GM23338 (cell line): ENCODE results near the gene RTL1. TPM values are rescaled to one million over a fixed set of nuclear protein-coding genes. Genes with fewer than 3 reads are reported as not detected.

Experiments used
- ATAC-seq: fragments of 200-7000 bp; cut with Tn5 transposase; 3 replicates; pipeline ENCODE4 v1.9.1; 2020
- DNase-seq: peaks from one replicate; pipeline ENCODE4 v3.0.0-alpha.2; 2015; ENCODE audit warnings: low spot score
- H2AFZ ChIP-seq: fragments of 200-600 bp; sonication (generic); 2 replicates; pipeline ENCODE4 v1.8.0; 2016; ENCODE audit warnings: antibody characterized with exemption, mild to moderate bottlenecking, moderate library complexity
- H3F3A ChIP-seq: fragments of 200-600 bp; sonication (generic); replicated peaks from 2 replicates; pipeline ENCODE4 v1.8.0; 2017; ENCODE audit warnings: antibody characterized with exemption, mixed run types, low read depth
- H3K27ac ChIP-seq: fragments of 200-600 bp; sonication (generic); 2 replicates; pipeline ENCODE4 v1.6.1; 2016; ENCODE audit warnings: low read depth
- H3K27me3 ChIP-seq: fragments of 200-600 bp; sonication (generic); 2 replicates; pipeline ENCODE4 v1.8.0; 2016; ENCODE audit warnings: mild to moderate bottlenecking, mixed run types, moderate library complexity; ENCODE audit not compliant: insufficient read depth
- H3K36me3 ChIP-seq: fragments of 200-600 bp; sonication (generic); 2 replicates; pipeline ENCODE4 v1.8.0; 2016; ENCODE audit warnings: mild to moderate bottlenecking; ENCODE audit not compliant: insufficient read depth
- H3K4me1 ChIP-seq: fragments of 200-600 bp; sonication (generic); 2 replicates; pipeline ENCODE4 v1.8.0; 2016; ENCODE audit warnings: mild to moderate bottlenecking, moderate library complexity; ENCODE audit not compliant: insufficient read depth
- H3K4me2 ChIP-seq: fragments of 200-600 bp; sonication (generic); 2 replicates; pipeline ENCODE4 v1.7.1; 2017; ENCODE audit warnings: mixed run types
- H3K4me3 ChIP-seq: fragments of 200-600 bp; sonication (generic); 2 replicates; pipeline ENCODE4 v1.6.1; 2016; ENCODE audit warnings: mixed run types
- H3K79me2 ChIP-seq: fragments of 200-600 bp; sonication (generic); replicated peaks from 2 replicates; pipeline ENCODE4 v1.8.0; 2017; ENCODE audit warnings: mild to moderate bottlenecking; ENCODE audit not compliant: insufficient read depth
- H3K9me2 ChIP-seq: fragments of 200-600 bp; sonication (generic); 2 replicates; pipeline ENCODE4 v1.8.0; 2017; ENCODE audit not compliant: insufficient read depth
- H4K20me1 ChIP-seq: fragments of 200-600 bp; sonication (generic); replicated peaks from 2 replicates; pipeline ENCODE4 v1.8.0; 2017; ENCODE audit warnings: mild to moderate bottlenecking; ENCODE audit not compliant: insufficient read depth
- H3K27ac Mint-ChIP-seq: 2 replicates; pipeline ENCODE4 v1.8.0; 2020; ENCODE audit warnings: inconsistent platforms, mild to moderate bottlenecking, moderate library complexity, mixed read lengths
- H3K27me3 Mint-ChIP-seq: 3 replicates; pipeline ENCODE4 v1.8.0; 2022; ENCODE audit warnings: low read depth, mild to moderate bottlenecking, moderate library complexity, mixed read lengths, inconsistent platforms; ENCODE audit not compliant: insufficient read depth, poor library complexity
- H3K36me3 Mint-ChIP-seq: 3 replicates; pipeline ENCODE4 v1.8.0; 2021; ENCODE audit warnings: low read depth, mild to moderate bottlenecking, inconsistent platforms, moderate library complexity, mixed read lengths
- H3K4me1 Mint-ChIP-seq: 3 replicates; pipeline ENCODE4 v1.8.0; 2020; ENCODE audit warnings: mild to moderate bottlenecking, inconsistent platforms, mixed read lengths
- H3K4me3 Mint-ChIP-seq: 3 replicates; pipeline ENCODE4 v1.8.0; 2021; ENCODE audit warnings: moderate library complexity, mild to moderate bottlenecking, inconsistent platforms, mixed read lengths
- H3K9me3 Mint-ChIP-seq: 3 replicates; pipeline ENCODE4 v1.8.0; 2020; ENCODE audit warnings: moderate library complexity, mild to moderate bottlenecking, inconsistent platforms, mixed read lengths
- CREB1 ChIP-seq: fragments of 250-450 bp; sonication (Bioruptor Pico); IDR thresholded peaks from 2 replicates; pipeline ENCODE4 v1.5.0; 2020; ENCODE audit warnings: low read depth, mild to moderate bottlenecking, moderate library complexity
- EZH2phosphoT487 ChIP-seq: fragments of 200-600 bp; sonication (generic); IDR thresholded peaks from one replicate; pipeline ENCODE4 v1.8.1; 2018; ENCODE audit warnings: antibody characterized with exemption; ENCODE audit not compliant: unreplicated experiment
- JUNB ChIP-seq: IDR thresholded peaks from one replicate; pipeline ENCODE4 v1.6.1; 2016; ENCODE audit warnings: antibody characterized with exemption; ENCODE audit not compliant: unreplicated experiment
- NANOG ChIP-seq: IDR thresholded peaks from 2 replicates; pipeline ENCODE4 v1.6.1; 2016; ENCODE audit warnings: antibody characterized with exemption, borderline replicate concordance
- POLR2AphosphoS5 ChIP-seq: IDR thresholded peaks from 2 replicates; pipeline ENCODE4 v1.6.1; 2016; ENCODE audit warnings: antibody characterized with exemption, low read depth
- REST ChIP-seq: IDR thresholded peaks from one replicate; pipeline ENCODE4 v1.6.1; 2018; ENCODE audit warnings: antibody characterized with exemption; ENCODE audit not compliant: unreplicated experiment
- STAT1 ChIP-seq: IDR thresholded peaks from one replicate; pipeline ENCODE4 v1.6.1; 2016; ENCODE audit warnings: antibody characterized with exemption; ENCODE audit not compliant: unreplicated experiment
- ZNF331 ChIP-seq: fragments of 250-450 bp; sonication (Bioruptor Pico); IDR thresholded peaks from 2 replicates; pipeline ENCODE4 v1.5.0; 2020; ENCODE audit warnings: low read depth, mild to moderate bottlenecking, moderate library complexity
- ZNF462 ChIP-seq: fragments of 250-450 bp; sonication (Bioruptor Pico); IDR thresholded peaks from 2 replicates; pipeline ENCODE4 v1.5.0; 2020; ENCODE audit warnings: mild to moderate bottlenecking, moderate library complexity
- polyA plus RNA-seq: library from polyadenylated mRNA; unstranded; fragments of >200 nt; fragmentation: Nextera tagmentation; extraction: Ambion mirVana; gene quantifications from 2 replicates; pipeline ENCODE4 v1.2.1, GENCODE V29; 2016
- total RNA-seq: library from RNA; depleted of rRNA; stranded (reverse); fragments of >200 nt; shearing (Covaris generic); gene quantifications from 2 replicates; pipeline ENCODE4 v1.2.3, GENCODE V29; 2014
- TF ChIP-seq, protein P1 (sequence below): IDR thresholded peaks from 2 replicates; pipeline ENCODE4 v1.6.1; 2016; ENCODE audit warnings: antibody characterized with exemption

The RTL1 gene
- total and polyA plus RNA-seq, 2 experiments from 2014 or later, result not detected

- no peak for TF ChIP-seq REST
- TF ChIP-seq EZH2phosphoT487, result no peak
- no peak for TF ChIP-seq JUNB
- TF ChIP-seq ZNF331, result no peak
- TF ChIP-seq STAT1, result no peak
- no peak for TF ChIP-seq CREB1 (CRISPR knock-in tag)
Measured at GRCh38 chr14:100887728-100888335, 15.7 kb downstream of the RTL1 start (continued).

DNA sequence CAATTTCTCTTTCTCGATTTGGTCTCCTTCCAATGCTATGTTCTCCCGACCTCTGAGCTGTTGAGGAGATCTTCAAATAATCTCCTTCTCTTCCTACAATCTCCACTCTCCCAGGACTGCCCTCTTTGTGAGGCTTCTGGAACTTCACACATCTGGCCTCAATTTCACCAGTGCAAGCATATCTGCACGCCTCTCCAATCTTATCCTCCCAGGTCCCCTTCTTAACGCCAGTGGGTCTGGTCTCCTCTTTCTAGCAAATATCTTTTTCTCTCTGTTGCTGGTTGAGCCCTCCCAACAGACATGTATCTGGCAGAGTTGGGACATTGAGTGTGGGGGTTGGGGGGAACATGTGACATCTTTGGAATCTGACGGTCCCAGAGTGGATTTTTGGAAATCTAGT lies 17.9 kb downstream of the RTL1 start:
- H3K27ac Mint-ChIP-seq, result no peak overlapping the region
- no peaks in the 10 kb centered on the region; the same call in 1 of the 2 replicates for H3K4me1 ChIP-seq
- peaks cover 2% of the 10 kb centered on the region; the same call in 2 of the 3 replicates for H3K36me3 Mint-ChIP-seq
- peaks cover 4% of the 10 kb centered on the region for H3K9me2 ChIP-seq
- no peaks in the 10 kb centered on the region for H4K20me1 ChIP-seq
- no peak for ATAC-seq
- H3K27me3 ChIP-seq, result no peaks in the 10 kb centered on the region
- no peaks in the 10 kb centered on the region for H3F3A ChIP-seq
- peaks cover 20% of the 10 kb centered on the region for H3K9me3 Mint-ChIP-seq
- H3K4me3 ChIP-seq, result no peak overlapping the region
- no peaks in the 10 kb centered on the region for H3K36me3 ChIP-seq
- H3K4me1 Mint-ChIP-seq, result peaks cover 17% of the 10 kb centered on the region
- H3K4me3 Mint-ChIP-seq, result no peak overlapping the region
- H3K27ac ChIP-seq, result no peak overlapping the region
- DNase-seq, result no peak
- H3K79me2 ChIP-seq, result no peaks in the 10 kb centered on the region
- H3K27me3 Mint-ChIP-seq, result peaks cover 6% of the 10 kb centered on the region
- no peak overlapping the region for H3K4me2 ChIP-seq
- H2AFZ ChIP-seq, result no peak overlapping the region; the same call in 1 of the 2 replicates
- TF ChIP-seq, protein P1, sequence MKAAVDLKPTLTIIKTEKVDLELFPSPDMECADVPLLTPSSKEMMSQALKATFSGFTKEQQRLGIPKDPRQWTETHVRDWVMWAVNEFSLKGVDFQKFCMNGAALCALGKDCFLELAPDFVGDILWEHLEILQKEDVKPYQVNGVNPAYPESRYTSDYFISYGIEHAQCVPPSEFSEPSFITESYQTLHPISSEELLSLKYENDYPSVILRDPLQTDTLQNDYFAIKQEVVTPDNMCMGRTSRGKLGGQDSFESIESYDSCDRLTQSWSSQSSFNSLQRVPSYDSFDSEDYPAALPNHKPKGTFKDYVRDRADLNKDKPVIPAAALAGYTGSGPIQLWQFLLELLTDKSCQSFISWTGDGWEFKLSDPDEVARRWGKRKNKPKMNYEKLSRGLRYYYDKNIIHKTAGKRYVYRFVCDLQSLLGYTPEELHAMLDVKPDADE, result no peak
- TF ChIP-seq POLR2AphosphoS5 (no peak), EZH2phosphoT487 (no peak), STAT1 (no peak), REST (no peak), ZNF462 (CRISPR knock-in tag) (no peak), CREB1 (CRISPR knock-in tag) (no peak), JUNB (no peak), NANOG (no peak)
